WTC11 (cell line): ENCODE measurements around the gene DIO3.

Experiments
- ATF2 ChIP-seq: sonication (generic); formaldehyde crosslinking; IDR thresholded peaks from 2 replicates; pipeline ENCODE4 v1.8.1; 2022; ENCODE audit warnings: low read depth, missing genetic modification reagents, borderline replicate concordance
- ATF3 ChIP-seq: sonication (generic); formaldehyde crosslinking; conservative IDR thresholded peaks from 2 replicates; pipeline ENCODE4 v1.8.1; 2022; ENCODE audit warnings: mild to moderate bottlenecking, missing genetic modification reagents
- CTCF ChIP-seq: fragments of 200-600 bp; IDR thresholded peaks from 2 replicates; pipeline ENCODE4 v1.8.0; 2022; ENCODE audit warnings: antibody characterized with exemption
- ELF4 ChIP-seq: sonication (generic); formaldehyde crosslinking; IDR thresholded peaks from 2 replicates; pipeline ENCODE4 v1.8.1; 2022; ENCODE audit warnings: low read depth, mild to moderate bottlenecking, moderate library complexity, missing genetic modification reagents
- ESRRA ChIP-seq: sonication (generic); formaldehyde crosslinking; IDR thresholded peaks from 2 replicates; pipeline ENCODE4 v1.8.1; 2022; ENCODE audit warnings: mild to moderate bottlenecking, missing genetic modification reagents, borderline replicate concordance
- HMGXB4 ChIP-seq: sonication (generic); formaldehyde crosslinking; IDR thresholded peaks from 2 replicates; pipeline ENCODE4 v1.8.1; 2023; ENCODE audit warnings: mild to moderate bottlenecking, moderate library complexity, missing genetic modification reagents
- MAX ChIP-seq: sonication (generic); formaldehyde crosslinking; IDR thresholded peaks from 2 replicates; pipeline ENCODE4 v1.8.0; 2022; ENCODE audit warnings: mild to moderate bottlenecking, missing genetic modification reagents
- MXD4 ChIP-seq: fragments of 250-450 bp; sonication (Bioruptor Pico); IDR thresholded peaks from 2 replicates; pipeline ENCODE4 v1.8.0; 2021; ENCODE audit warnings: mild to moderate bottlenecking, moderate library complexity, borderline replicate concordance
- TCF7 ChIP-seq: sonication (generic); formaldehyde crosslinking; IDR thresholded peaks from 2 replicates; pipeline ENCODE4 v1.8.0; 2022; ENCODE audit warnings: mild to moderate bottlenecking, low read depth, missing genetic modification reagents, moderate library complexity
- TEAD4 ChIP-seq: sonication (generic); formaldehyde crosslinking; IDR thresholded peaks from 2 replicates; pipeline ENCODE4 v1.8.0; 2022; ENCODE audit warnings: mild to moderate bottlenecking, missing genetic modification reagents
- ZBTB21 ChIP-seq: sonication (generic); formaldehyde crosslinking; IDR thresholded peaks from 2 replicates; pipeline ENCODE4 v1.8.1; 2023; ENCODE audit warnings: mild to moderate bottlenecking, missing genetic modification reagents, borderline replicate concordance
- ZNF121 ChIP-seq: sonication (generic); formaldehyde crosslinking; IDR thresholded peaks from 2 replicates; pipeline ENCODE4 v1.8.0; 2023; ENCODE audit warnings: missing genetic modification reagents

GRCh38 chr14:101601606-101602465, 40.5 kb downstream of the DIO3 start:
- TF ChIP-seq ZNF121, result no peak
- no peak for TF ChIP-seq HMGXB4 (CRISPR knock-in tag)
- TF ChIP-seq CTCF, result no peak
- no peak for TF ChIP-seq ZBTB21 (CRISPR knock-in tag)
- TF ChIP-seq TCF7 (CRISPR knock-in tag), result no peak
- TF ChIP-seq ATF3 (CRISPR knock-in tag), result no peak
- no peak for TF ChIP-seq ATF2 (CRISPR knock-in tag)
- TF ChIP-seq MAX (CRISPR knock-in tag), result no peak
- no peak for TF ChIP-seq ELF4 (CRISPR knock-in tag)
- no peak for TF ChIP-seq MXD4 (CRISPR knock-in tag)
- no peak for TF ChIP-seq TEAD4 (CRISPR knock-in tag)
- TF ChIP-seq ESRRA (CRISPR knock-in tag), result no peak
